GM19468 (cell line): ENCODE measurements around the gene FAM13C.

ENCODE experiments used
- ATAC-seq: cut with Tn5 transposase; IDR thresholded peaks from one replicate; pipeline ENCODE4 v1.9.1; 2021; ENCODE audit warnings: mild to moderate bottlenecking, moderate library complexity, moderate number of reproducible peaks; ENCODE audit not compliant: unreplicated experiment; ENCODE audit errors: extremely low read depth

The FAM13C gene

GRCh38 chr10:59362959-59363381, 621 bp upstream of the FAM13C start:
- ATAC-seq, result no peak

DNA sequence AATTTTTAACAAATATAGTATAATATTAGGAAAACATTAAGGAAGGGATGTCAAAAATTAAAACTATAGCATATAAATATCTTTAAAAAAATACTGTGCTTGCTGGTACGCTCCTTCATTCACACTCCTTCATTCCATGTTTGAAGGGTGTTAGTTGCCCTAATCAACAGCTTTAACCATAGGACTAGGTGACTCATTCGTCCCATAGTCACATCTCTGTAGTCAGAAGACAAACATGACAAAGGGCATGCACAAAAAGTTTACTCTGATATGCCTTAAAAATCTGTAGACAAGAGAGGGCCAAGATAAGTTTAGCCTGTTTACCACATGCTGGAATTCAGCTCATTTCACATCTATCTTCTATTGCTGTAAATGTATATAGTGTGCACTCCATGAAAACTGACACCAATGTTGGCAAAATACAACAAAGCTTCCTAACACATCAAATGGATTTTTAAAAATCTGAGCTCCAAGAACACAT, 646 bp downstream of the FAM13C start:
- no peak for ATAC-seq

GRCh38 chr10:59360605-59361405, 1.5 kb downstream of the FAM13C start:
- ATAC-seq, result no peak

GRCh38 chr10:59358576-59358975, 3.8 kb downstream of the FAM13C start:
- no peak for ATAC-seq

DNA sequence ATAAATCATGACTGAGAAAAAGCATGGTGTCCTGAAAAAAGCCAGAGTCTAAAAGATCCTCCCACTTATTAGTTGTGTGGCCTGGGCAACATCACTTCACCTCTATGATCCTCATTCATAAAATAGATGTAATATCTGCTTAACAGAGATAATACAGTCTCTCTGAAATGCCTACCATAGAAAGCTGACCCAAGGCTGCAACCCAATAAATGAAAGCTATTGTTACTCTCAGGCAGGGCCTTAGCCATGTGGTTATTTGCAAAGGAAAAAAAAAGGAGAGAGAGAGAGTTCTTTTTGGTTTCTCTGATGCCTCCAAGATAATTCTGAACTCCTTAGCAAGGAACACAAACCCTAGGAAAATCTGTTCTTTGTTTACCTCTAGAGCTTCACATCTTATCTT, 7.9 kb downstream of the FAM13C start:
- no peak for ATAC-seq

DNA sequence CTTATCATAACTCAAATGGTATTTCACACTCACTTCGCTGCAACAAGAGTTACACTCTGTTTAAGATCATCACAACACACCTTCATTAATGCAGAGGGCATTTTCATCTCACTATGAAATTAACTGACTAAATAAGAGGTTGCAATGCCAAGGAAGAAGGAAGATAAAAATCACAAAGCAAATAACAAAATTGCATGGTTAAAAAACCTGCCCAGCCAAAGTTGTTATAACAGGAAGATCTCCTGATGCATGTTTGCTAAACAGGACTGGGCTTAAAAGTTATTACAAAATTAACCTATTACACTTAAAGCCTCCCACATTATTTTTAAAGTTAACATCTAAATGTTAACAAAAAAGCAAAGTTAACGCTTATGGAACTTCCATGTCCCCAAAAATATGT, 11.8 kb downstream of the FAM13C start:
- ATAC-seq, result no peak

DNA sequence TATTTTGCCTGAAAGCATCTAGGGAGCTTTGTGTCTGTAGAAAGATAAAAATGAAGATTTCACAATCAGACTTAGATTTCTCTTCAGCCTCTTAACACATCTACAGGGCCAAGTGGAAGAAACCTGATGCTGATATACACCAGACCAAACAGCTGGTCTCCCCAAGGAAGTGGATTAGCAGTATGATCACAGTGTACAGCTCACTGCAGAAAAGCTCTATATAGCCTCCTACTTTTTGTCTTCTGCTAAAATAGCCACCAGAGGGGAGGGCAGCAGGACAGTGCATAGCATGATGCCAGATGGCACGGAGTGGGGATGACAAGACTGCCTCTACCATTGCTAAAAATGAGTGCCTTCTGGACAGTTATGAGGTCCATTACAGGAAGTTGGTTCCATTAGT, 16.0 kb downstream of the FAM13C start:
- no peak for ATAC-seq

- no peak for ATAC-seq
Measured at GRCh38 chr10:59342723-59343122, 19.6 kb downstream of the FAM13C start.

GRCh38 chr10:59342000-59342399, 20.3 kb downstream of the FAM13C start:
- no peak for ATAC-seq

DNA sequence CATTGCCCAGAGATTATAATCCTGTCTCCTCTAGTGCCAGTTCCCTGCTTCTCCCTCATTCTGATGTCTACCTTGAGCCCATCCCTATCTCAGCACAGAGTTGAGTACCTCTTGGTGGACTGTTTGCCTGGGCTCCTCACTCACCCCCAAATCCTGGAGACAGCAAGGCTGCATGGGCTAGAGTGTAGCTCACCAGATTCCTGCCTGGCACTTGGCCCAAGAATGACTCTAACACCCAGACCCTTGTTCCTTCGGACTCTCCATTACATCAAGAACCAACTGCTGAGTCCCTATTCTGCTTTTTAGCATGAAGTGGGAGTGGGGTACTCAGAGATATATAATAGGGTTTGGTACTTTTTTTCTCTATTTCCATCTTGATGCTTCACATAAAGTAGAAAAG, 22.1 kb downstream of the FAM13C start:
- ATAC-seq, result no peak

DNA sequence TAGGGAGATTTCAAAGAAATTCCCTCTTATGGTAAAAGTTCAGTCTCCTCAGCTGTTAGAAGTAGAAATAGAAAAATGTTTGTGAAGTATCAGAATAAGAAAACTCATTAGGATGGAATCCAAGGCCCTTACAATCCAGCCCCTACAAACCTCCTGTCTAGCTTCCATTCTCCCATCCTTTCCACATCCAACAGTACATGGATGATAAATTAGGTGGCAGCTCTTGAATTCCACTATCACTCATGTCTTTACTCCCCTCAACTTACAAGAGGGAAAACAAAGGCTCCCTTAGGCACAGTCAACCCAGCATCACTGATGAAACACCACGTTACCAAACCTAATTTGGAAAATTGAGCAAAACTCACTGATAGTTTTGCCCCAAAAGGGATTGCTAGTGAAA, 23.0 kb downstream of the FAM13C start:
- ATAC-seq, result no peak

DNA sequence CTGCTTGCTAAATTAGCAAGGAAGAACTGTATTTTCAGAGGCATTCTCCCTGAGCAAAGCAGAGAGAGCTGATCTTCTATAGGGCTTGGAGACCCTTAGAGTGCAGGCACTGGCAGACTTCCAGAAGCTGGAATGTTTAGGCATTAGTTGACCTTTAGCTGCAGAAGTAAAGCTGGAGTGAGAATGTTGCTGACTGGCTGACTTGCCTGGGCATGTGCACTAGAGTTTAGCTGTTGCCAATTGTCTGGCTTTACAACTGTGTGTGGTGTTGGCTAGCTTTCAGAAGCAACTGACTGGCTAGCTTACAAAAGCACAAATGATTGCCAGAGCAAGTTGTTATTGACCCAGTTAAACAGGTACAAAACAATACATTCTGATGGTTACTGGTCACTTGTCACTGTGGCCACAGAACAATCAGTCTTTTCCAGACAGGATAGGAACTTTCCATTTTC, 25.1 kb downstream of the FAM13C start:
- no peak for ATAC-seq

GRCh38 chr10:59336632-59337031, 25.7 kb downstream of the FAM13C start:
- no peak for ATAC-seq

GRCh38 chr10:59335497-59335896, 26.9 kb downstream of the FAM13C start:
- ATAC-seq, result no peak

DNA sequence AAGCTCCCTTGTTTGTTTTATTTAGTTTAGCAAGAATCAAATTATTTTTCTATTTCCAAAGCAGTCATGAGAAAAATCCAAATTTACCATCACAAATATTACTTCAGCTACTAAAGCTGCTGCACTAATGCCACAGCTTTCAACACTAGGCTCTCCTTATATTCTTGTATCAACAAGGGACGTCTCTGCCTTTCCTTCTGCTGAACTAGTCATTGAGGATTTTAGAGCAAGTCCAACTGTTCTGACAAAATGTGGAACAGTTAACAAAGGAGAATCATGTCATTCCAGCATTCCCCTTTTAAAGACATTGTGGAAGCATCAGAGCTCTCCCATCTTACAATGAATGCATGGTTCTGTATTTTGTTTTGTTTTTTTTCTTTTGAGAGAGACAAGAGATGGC, 28.6 kb downstream of the FAM13C start:
- ATAC-seq, result no peak

DNA sequence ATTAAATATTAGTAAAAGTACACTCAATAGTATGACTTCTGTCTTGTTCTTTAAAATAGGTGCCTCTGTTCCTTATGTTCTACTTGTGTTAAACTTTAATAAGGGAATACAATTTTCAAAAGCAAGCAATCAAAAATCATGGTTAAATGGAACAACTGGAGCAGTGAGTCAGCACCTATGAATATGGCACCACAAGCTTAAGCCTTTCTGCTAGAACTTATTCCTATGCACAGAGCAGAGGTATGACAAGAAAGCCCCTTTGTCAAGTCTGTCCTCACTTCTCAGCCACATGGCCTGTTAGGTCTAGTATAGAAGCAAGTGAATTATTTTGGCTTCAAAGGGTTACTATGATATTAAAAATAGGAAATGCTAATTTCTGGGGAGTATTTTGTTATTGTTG, 29.8 kb downstream of the FAM13C start:
- no peak for ATAC-seq

- ATAC-seq, result no peak
Measured at GRCh38 chr10:59331661-59332060, 30.7 kb downstream of the FAM13C start.

DNA sequence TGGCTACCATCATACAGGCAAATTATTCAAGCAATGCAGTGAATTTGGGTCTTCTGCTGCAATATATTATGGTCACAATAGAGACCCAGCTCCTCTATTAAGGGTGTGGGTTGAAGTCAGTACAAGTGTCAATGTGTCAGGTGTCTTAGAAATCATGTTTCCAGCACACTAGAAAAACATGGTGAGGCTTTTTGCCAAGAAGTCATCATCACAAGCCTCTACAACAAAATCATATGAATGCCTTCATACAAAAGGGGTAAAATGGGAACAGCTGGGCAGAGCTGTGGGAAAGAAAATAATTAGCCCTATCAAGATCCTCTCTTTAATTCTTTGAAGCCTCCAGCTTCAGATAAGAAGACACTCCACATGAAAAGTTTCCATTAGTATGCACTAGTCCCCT, 37.2 kb downstream of the FAM13C start:
- no peak for ATAC-seq

- no peak for ATAC-seq
Measured at GRCh38 chr10:59324597-59324996, 37.8 kb downstream of the FAM13C start.

DNA sequence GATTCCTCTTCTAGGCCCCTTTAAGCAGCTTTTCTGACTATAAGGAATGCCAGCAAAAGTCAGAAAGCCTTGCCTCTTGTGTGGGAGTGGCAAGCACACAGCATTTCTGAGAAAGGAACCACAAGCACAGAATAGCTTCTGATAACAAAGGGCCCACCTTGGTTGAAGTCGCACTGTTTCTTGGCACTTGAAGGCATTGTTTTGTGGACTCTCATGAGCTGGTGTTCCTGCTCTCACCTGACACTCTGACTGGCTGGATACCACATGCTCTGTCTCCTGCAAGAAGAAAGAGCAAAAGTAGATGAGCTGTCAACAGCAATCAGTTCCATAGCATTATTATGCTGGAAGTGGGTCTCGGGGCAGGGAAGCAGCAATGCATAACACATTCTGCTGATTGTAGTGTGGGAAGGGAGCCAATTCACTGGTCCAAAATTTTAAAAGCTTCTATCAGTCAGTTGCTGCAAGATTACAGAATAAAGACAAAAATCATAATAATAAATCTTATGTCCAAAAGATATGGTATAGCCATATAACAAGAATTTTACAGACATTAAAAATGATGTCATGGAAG, 38.4 kb downstream of the FAM13C start:
- ATAC-seq, result no peak

DNA sequence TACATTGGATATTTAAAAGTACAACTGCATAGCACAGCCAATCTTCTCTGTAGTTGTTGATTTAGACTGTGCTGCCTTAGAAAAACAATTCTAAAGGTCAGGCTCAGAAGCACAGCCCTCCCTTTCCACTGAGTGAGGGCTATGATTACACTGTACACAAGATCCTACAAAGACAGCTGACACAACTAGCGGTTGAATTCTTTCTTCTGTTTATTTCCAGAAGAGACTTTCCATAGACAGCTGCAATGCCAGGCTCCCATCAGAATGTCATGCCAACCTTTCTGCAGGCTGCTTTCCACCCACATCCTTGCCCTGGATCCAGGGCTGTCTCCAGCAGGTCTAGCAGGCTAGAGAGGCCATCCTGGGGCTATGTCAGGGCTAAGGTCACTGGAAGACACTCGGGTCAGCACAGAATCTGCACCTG, 39.3 kb downstream of the FAM13C start:
- no peak for ATAC-seq

DNA sequence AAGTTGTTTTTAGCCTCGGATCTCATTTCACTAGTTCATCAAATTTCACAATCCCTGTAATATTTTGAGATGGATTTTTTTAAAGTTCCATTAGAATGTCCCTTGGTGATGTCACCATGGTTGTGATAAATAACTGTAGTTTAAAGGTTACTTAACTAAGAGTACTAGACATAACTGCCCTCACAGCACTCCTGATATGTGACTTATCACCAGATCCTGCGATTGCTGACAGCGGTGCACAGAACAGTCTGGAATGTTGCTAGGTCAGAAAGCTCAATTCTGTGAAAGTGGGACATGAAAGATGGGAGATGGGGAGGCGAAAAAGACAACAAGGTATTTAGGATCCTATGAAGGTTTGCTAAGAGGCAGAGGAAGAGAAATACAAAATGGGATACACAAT, 40.2 kb downstream of the FAM13C start:
- ATAC-seq, result no peak
